Breast epithelium (tissue), 3 donors: ENCODE measurements around the gene MUC2.

Experiments
- CTCF ChIP-seq, 3 donors: fragments of 450-650 bp; IDR thresholded peaks; one replicate each; pipeline ENCODE4 v1.5.1; 2016 to 2017; ENCODE audit warnings: antibody characterized with exemption in 3 of 3, mild to moderate bottlenecking in 3 of 3, moderate library complexity in 3 of 3
- POLR2A ChIP-seq: fragments of 450-650 bp; IDR thresholded peaks from one replicate; pipeline ENCODE4 v1.6.1; 2016; ENCODE audit warnings: antibody characterized with exemption, mild to moderate bottlenecking, moderate library complexity
- POLR2AphosphoS5 ChIP-seq, 3 donors: sonication (generic); formaldehyde crosslinking; IDR thresholded peaks; one replicate each; pipeline ENCODE4 v1.6.1; 2017; ENCODE audit warnings: antibody characterized with exemption in 3 of 3

GRCh38 chr11:1029654-1030053, 45.0 kb upstream of the MUC2 start:
- no peak for TF ChIP-seq CTCF (IDR thresholded peaks at IDR 0.05)
- no peak for TF ChIP-seq POLR2A
- TF ChIP-seq POLR2AphosphoS5 (IDR thresholded peaks at IDR 0.05), result no peak
